Measurements from ENCODE around the gene ADRB2. TPM values are rescaled to one million over a fixed set of nuclear protein-coding genes. Genes with fewer than 3 reads are reported as not detected.
"Not testable (repeated sequence)": the region's sequence is repeated elsewhere in the genome, so short reads cannot be mapped to it uniquely, and the experiment has no call there.

The ADRB2 gene
- total and polyA plus RNA-seq, 8 donors, result 0.70 to 14.2 (median 1.6) TPM

GRCh38 chr5:148794729-148795561 lies 31.5 kb upstream of the ADRB2 start:
- H3K9me3 ChIP-seq, result no peaks in the 10 kb centered on the region
- H3K36me3 ChIP-seq, result no peaks in the 10 kb centered on the region
- DNase-seq (no peak), ATAC-seq (peak; percentile 41)
- H3K4me3 ChIP-seq, result no peak overlapping the region
- peaks cover 0 to 21% of the 10 kb centered on the region in 2 donors for H3K4me1 ChIP-seq
- no peak overlapping the region for H3K27ac ChIP-seq
- H3K27me3 ChIP-seq, result no peaks in the 10 kb centered on the region
- TF ChIP-seq CTCF (IDR thresholded peaks at IDR 0.05), result no peak
- intact Hi-C loops (cut with DNase I), result no loop called here

- Histone ChIP-seq H3K27ac (no peak overlapping the region), H3K4me1 (peaks cover 0 to 16% of the 10 kb centered on the region in 2 donors), H3K36me3 (no peaks in the 10 kb centered on the region), H3K9me3 (no peaks in the 10 kb centered on the region), H3K27me3 (no peaks in the 10 kb centered on the region), H3K4me3 (no peak overlapping the region)
- DNase-seq (peak in 1 of 4 donors; percentile 33), ATAC-seq (peak; percentile 74)
- intact Hi-C loops (cut with DNase I), result no loop called here
- TF ChIP-seq CTCF (IDR thresholded peaks at IDR 0.05), result no peak
These were observed 29.5 kb upstream of the ADRB2 start for GRCh38 chr5:148796936-148797335.

GRCh38 chr5:148798786-148799185 lies 27.6 kb upstream of the ADRB2 start:
- DNase-seq, result no peak
- Histone ChIP-seq H3K4me1 (peaks cover 0 to 11% of the 10 kb centered on the region in 2 donors), H3K9me3 (no peaks in the 10 kb centered on the region), H3K4me3 (no peak overlapping the region), H3K27me3 (no peaks in the 10 kb centered on the region), H3K27ac (no peak overlapping the region), H3K36me3 (no peaks in the 10 kb centered on the region)
- no peak for TF ChIP-seq CTCF (IDR thresholded peaks at IDR 0.05)
- intact Hi-C loops (cut with DNase I), result no loop called here
- ATAC-seq, result no peak

GRCh38 chr5:148799737-148800527 lies 26.5 kb upstream of the ADRB2 start:
- no peak for TF ChIP-seq CTCF (IDR thresholded peaks at IDR 0.05)
- H3K27ac ChIP-seq, result no peak overlapping the region
- H3K9me3 ChIP-seq, result no peaks in the 10 kb centered on the region
- H3K4me1 ChIP-seq, result peaks cover under 1 to 17% of the 10 kb centered on the region in 2 donors
- no peaks in the 10 kb centered on the region for H3K36me3 ChIP-seq
- no peak for DNase-seq
- intact Hi-C loops (cut with DNase I), result no loop called here
- no peaks in the 10 kb centered on the region for H3K27me3 ChIP-seq
- no peak overlapping the region for H3K4me3 ChIP-seq
- no peak for ATAC-seq

- no peak overlapping the region for H3K27ac ChIP-seq
- intact Hi-C loops (cut with DNase I), result no loop called here
- H3K9me3 ChIP-seq, result no peaks in the 10 kb centered on the region
- ATAC-seq, result no peak
- no peak for TF ChIP-seq CTCF (IDR thresholded peaks at IDR 0.05)
- H3K36me3 ChIP-seq, result no peaks in the 10 kb centered on the region
- DNase-seq, result no peak
- no peak overlapping the region for H3K4me3 ChIP-seq
- H3K27me3 ChIP-seq, result no peaks in the 10 kb centered on the region
- H3K4me1 ChIP-seq, result peaks cover 9 to 30% of the 10 kb centered on the region in 2 donors
These were observed 24.6 kb upstream of the ADRB2 start for GRCh38 chr5:148801682-148802276.

- H3K27me3 ChIP-seq; H3K36me3 ChIP-seq; DNase-seq; H3K4me3 ChIP-seq; ATAC-seq; H3K27ac ChIP-seq; H3K9me3 ChIP-seq; intact Hi-C loops (cut with DNase I): not testable (repeated sequence)
- peaks cover 23 to 47% of the 10 kb centered on the region in 2 donors for H3K4me1 ChIP-seq
These were observed 23.0 kb upstream of the ADRB2 start for GRCh38 chr5:148803451-148803850.

Data from left lung (tissue), 10 donors.